NCI-H69 (cell line): Measurements from ENCODE around the gene ZNF528.

Experiments
- DNase-seq: peaks from one replicate; lab custom pipeline; 2025; lab: John Stamatoyannopoulos, UW

ZNF528 gene

GRCh38 chr19:52397310-52398080 is at the start of gene ZNF528:
Gene ZNF528 (plus strand): TSS chr19:52397849. CDS start chr19:52402014, 4,165 bp downstream.
- peak; percentile 92 for DNase-seq

- DNase-seq = peak; percentile 51
Observed at GRCh38 chr19:52351512-52351911, 46.1 kb upstream of the ZNF528 start.

- no peak for DNase-seq
Observed at GRCh38 chr19:52366414-52366824, 31.2 kb upstream of the ZNF528 start.

- DNase-seq = no peak
Observed at GRCh38 chr19:52369559-52370340, 27.9 kb upstream of the ZNF528 start, which contains the start of gene ZNF880. Gene ZNF880 (plus strand): TSS chr19:52369923. CDS start chr19:52369966, 43 bp downstream.

- DNase-seq = no peak
Observed at GRCh38 chr19:52370341-52370710, 27.3 kb upstream of the ZNF528 start.

GRCh38 chr19:52391135-52391534 is 6.5 kb upstream of the ZNF528 start:
- peak; percentile 9 for DNase-seq

- DNase-seq = peak; percentile 45
Observed at GRCh38 chr19:52398081-52398441, 412 bp downstream of the ZNF528 start.

- no peak for DNase-seq
Observed at GRCh38 chr19:52410276-52410675, 12.6 kb downstream of the ZNF528 start.

GRCh38 chr19:52415711-52416110 is 18.1 kb downstream of the ZNF528 start:
- DNase-seq = no peak

GRCh38 chr19:52428937-52429336 is 31.3 kb downstream of the ZNF528 start, which contains the start of gene ZNF534:
Gene ZNF534 (plus strand): TSS chr19:52429148. CDS start chr19:52431475, 2,327 bp downstream.
- DNase-seq = no peak

- no peak for DNase-seq
Observed at GRCh38 chr19:52442179-52442578, 44.5 kb downstream of the ZNF528 start.

- DNase-seq = no peak
Observed at GRCh38 chr19:52444506-52444905, 46.9 kb downstream of the ZNF528 start.

GRCh38 chr19:52451241-52451640 is 53.6 kb downstream of the ZNF528 start:
- no peak for DNase-seq

- DNase-seq = no peak
Observed at GRCh38 chr19:52453324-52454094, 55.9 kb downstream of the ZNF528 start, which contains the start of gene ZNF578. Gene ZNF578 (plus strand): TSS chr19:52453553. CDS start chr19:52501846, 48,293 bp downstream.

- peak; percentile 72 for DNase-seq
Observed at GRCh38 chr19:52464798-52465470, 67.3 kb downstream of the ZNF528 start.
